Caco-2 (cell line): ENCODE results near the gene CERT1. TPM values are rescaled to one million over a fixed set of nuclear protein-coding genes. Genes with fewer than 3 reads are reported as not detected.

Experiments
- BruUV-seq: library from RNA; stranded (reverse); fragments of 400-500 nt; replicated peaks from 2 replicates; lab custom pipeline; 2021; lab: Mats Ljungman, UMichigan
- CTCF ChIA-PET: fragments of 300-600 bp; sonication (Branson Sonifier 250); formaldehyde crosslinking; loops from one replicate; lab custom pipeline; 2022; ENCODE audit warnings: antibody characterized with exemption; lab: Charles Lee
- POLR2A ChIA-PET: fragments of 300-600 bp; sonication (Branson Sonifier 250); formaldehyde crosslinking; loops from one replicate; lab custom pipeline; 2022; ENCODE audit warnings: antibody characterized with exemption; lab: Charles Lee
- DNase-seq, 2 experiments: peaks; one replicate each; pipeline versions ENCODE4 v3.0.0 to v3.0.0-alpha.2; 2020 to 2022
- H3K27me3 ChIP-seq: replicated peaks from 2 replicates; pipeline ENCODE4 v1.6.0; 2011; ENCODE audit warnings: low read length; ENCODE audit not compliant: control insufficient read depth, insufficient read depth
- H3K36me3 ChIP-seq: 2 replicates; pipeline ENCODE4 v1.5.1; 2011; ENCODE audit warnings: low read length; ENCODE audit not compliant: control insufficient read depth, insufficient read depth
- H3K4me1 ChIP-seq: fragments of 250-450 bp; sonication (Bioruptor Pico); 2 replicates; pipeline ENCODE4 v1.5.1; 2020; ENCODE audit warnings: mild to moderate bottlenecking
- H3K4me3 ChIP-seq: 2 replicates; pipeline ENCODE4 v1.5.1; 2011; ENCODE audit warnings: low read depth, mild to moderate bottlenecking, control low read depth, low read length
- H3K9me3 ChIP-seq: fragments of 250-450 bp; sonication (Bioruptor Pico); 2 replicates; pipeline ENCODE4 v1.5.1; 2020; ENCODE audit warnings: mild to moderate bottlenecking, moderate library complexity
- H3K27ac Mint-ChIP-seq: one replicate; pipeline ENCODE4 v1.8.0; 2022; ENCODE audit warnings: mixed read lengths; ENCODE audit not compliant: unreplicated experiment
- H3K27me3 Mint-ChIP-seq: one replicate; pipeline ENCODE4 v1.8.0; 2022; ENCODE audit warnings: mixed read lengths; ENCODE audit not compliant: insufficient read depth, unreplicated experiment
- H3K36me3 Mint-ChIP-seq: one replicate; pipeline ENCODE4 v1.8.0; 2022; ENCODE audit warnings: mild to moderate bottlenecking, mixed read lengths; ENCODE audit not compliant: insufficient read depth, unreplicated experiment
- H3K4me1 Mint-ChIP-seq: one replicate; pipeline ENCODE4 v1.8.0; 2022; ENCODE audit warnings: low read depth, mixed read lengths; ENCODE audit not compliant: unreplicated experiment
- H3K4me3 Mint-ChIP-seq: one replicate; pipeline ENCODE4 v1.8.0; 2022; ENCODE audit warnings: mild to moderate bottlenecking, moderate library complexity, mixed read lengths; ENCODE audit not compliant: unreplicated experiment
- H3K9me3 Mint-ChIP-seq: one replicate; pipeline ENCODE4 v1.8.0; 2022; ENCODE audit warnings: mixed read lengths; ENCODE audit not compliant: unreplicated experiment
- intact Hi-C: fragments of 100-400 bp; cut with micrococcal nuclease; formaldehyde crosslinking; loops from one replicate; pipeline ENCODE4 v1.10.0; 2022; ENCODE audit not compliant: unreplicated experiment
- total RNA-seq: library from RNA; stranded (reverse); gene quantifications from 2 replicates; pipeline ENCODE4 v1.2.3, GENCODE V29; 2022
- TF ChIP-seq, protein P1 (sequence below), 2 experiments: fragments of 200-600 bp in 1 of 2; IDR thresholded peaks; 1 replicate in 1 of 2; 2 replicates in 1 of 2; pipeline versions ENCODE4 v1.5.1 to v1.8.0; 2011 to 2022; ENCODE audit warnings: antibody characterized with exemption in 1 of 2, control low read depth in 1 of 2, inconsistent platforms in 1 of 2, low read depth in 1 of 2, low read length in 1 of 2, mild to moderate bottlenecking in 1 of 2, moderate library complexity in 1 of 2; ENCODE audit not compliant: insufficient read depth in 1 of 2, severe bottlenecking in 1 of 2, unreplicated experiment in 1 of 2

Gene CERT1
- total RNA-seq, 1 experiment from 2014 or later, result 44.3 TPM

DNA sequence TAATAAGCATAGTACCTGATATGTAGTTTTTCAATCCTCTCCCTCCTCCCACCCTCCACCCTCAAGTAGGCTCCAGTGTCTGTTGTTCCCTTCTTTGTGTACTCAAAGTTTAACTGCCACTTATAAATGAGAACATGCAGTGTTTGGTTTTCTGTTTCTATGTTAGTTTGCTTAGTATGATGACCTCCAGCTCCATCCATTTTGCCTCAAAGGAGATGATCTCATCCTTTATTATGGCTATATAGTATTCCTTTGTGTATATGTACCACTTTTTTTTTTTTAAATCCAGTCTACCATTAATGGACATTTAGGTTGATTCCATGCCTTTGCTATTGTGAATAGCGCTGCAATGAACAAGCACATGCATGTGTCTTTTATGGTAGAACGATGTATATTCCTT, 20.8 kb upstream of the CERT1 start:
- Histone ChIP-seq H3K4me1 (no peaks in the 10 kb centered on the region), H3K27me3 (no peaks in the 10 kb centered on the region), H3K9me3 (peaks cover 5% of the 10 kb centered on the region; the same call in 1 of the 2 replicates), H3K36me3 (no peaks in the 10 kb centered on the region), H3K4me3 (no peak overlapping the region)
- intact Hi-C loops, result no loop called here
- Mint-ChIP-seq H3K4me1 (no peaks in the 10 kb centered on the region), H3K4me3 (no peak overlapping the region), H3K27me3 (no peaks in the 10 kb centered on the region), H3K36me3 (no peaks in the 10 kb centered on the region), H3K27ac (no peak overlapping the region), H3K9me3 (peaks cover 8% of the 10 kb centered on the region)
- TF ChIP-seq, protein P1, sequence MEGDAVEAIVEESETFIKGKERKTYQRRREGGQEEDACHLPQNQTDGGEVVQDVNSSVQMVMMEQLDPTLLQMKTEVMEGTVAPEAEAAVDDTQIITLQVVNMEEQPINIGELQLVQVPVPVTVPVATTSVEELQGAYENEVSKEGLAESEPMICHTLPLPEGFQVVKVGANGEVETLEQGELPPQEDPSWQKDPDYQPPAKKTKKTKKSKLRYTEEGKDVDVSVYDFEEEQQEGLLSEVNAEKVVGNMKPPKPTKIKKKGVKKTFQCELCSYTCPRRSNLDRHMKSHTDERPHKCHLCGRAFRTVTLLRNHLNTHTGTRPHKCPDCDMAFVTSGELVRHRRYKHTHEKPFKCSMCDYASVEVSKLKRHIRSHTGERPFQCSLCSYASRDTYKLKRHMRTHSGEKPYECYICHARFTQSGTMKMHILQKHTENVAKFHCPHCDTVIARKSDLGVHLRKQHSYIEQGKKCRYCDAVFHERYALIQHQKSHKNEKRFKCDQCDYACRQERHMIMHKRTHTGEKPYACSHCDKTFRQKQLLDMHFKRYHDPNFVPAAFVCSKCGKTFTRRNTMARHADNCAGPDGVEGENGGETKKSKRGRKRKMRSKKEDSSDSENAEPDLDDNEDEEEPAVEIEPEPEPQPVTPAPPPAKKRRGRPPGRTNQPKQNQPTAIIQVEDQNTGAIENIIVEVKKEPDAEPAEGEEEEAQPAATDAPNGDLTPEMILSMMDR (IDR thresholded peaks at IDR 0.05; ENCODE audit: insufficient read depth in 1 of 2, low read depth in 1 of 2, low read length in 1 of 2, severe bottlenecking in 1 of 2, unreplicated experiment in 1 of 2), result no peak
- CTCF ChIA-PET, result no interaction called here
- no TSS peak for BruUV-seq
- POLR2A ChIA-PET, result interaction anchor here (0.6 kb wide), 1 partner anchor 22 kb away, joined by 4 read pairs; no protein-coding TSS in a partner anchor
- no peak for DNase-seq

- intact Hi-C loops, result no loop called here
- Mint-ChIP-seq H3K4me1 (peaks cover 13% of the 10 kb centered on the region), H3K4me3 (no peak overlapping the region), H3K27ac (no peak overlapping the region), H3K9me3 (peaks cover 8% of the 10 kb centered on the region), H3K27me3 (no peaks in the 10 kb centered on the region), H3K36me3 (no peaks in the 10 kb centered on the region)
- Histone ChIP-seq H3K36me3 (no peaks in the 10 kb centered on the region), H3K9me3 (peaks cover 5% of the 10 kb centered on the region; the same call in 1 of the 2 replicates), H3K27me3 (no peaks in the 10 kb centered on the region), H3K4me1 (peaks cover 9% of the 10 kb centered on the region; the same call in 1 of the 2 replicates), H3K4me3 (no peak overlapping the region)
- ChIA-PET CTCF (no interaction called here), POLR2A (no interaction called here)
- TF ChIP-seq, protein P1 (IDR thresholded peaks at IDR 0.05; ENCODE audit: insufficient read depth in 1 of 2, low read depth in 1 of 2, low read length in 1 of 2, severe bottlenecking in 1 of 2, unreplicated experiment in 1 of 2), result no peak
- no peak for DNase-seq
- BruUV-seq, result no TSS peak
These were observed 17.8 kb upstream of the CERT1 start for GRCh38 chr5:75529185-75529584.

DNA sequence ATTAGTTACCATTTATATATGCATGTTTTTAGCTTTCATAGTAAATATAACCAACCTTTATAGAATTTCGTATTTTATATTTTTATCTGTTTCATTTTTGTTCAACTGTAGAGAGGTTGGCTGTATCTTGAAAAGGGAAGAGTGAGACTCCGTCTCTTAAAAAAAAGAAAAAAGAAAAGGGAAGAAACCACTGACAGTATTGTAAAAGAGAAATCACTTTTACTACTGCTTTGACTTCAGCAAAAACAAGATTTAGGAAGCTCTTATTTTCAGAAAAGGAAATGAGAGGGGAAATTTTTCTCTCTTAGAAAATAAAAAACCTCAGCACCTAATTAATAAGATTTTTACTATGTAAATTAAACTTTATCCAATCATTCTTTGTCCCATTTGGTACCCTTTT, 14.6 kb upstream of the CERT1 start:
- DNase-seq, result no peak
- Mint-ChIP-seq H3K9me3 (peaks cover 5% of the 10 kb centered on the region), H3K27ac (no peak overlapping the region), H3K36me3 (peaks cover 8% of the 10 kb centered on the region), H3K27me3 (no peaks in the 10 kb centered on the region), H3K4me3 (no peak overlapping the region), H3K4me1 (peaks cover 22% of the 10 kb centered on the region)
- peaks cover under 1% of the 10 kb centered on the region for H3K9me3 ChIP-seq
- BruUV-seq, result no TSS peak
- POLR2A ChIA-PET, result no interaction called here
- no peak overlapping the region for H3K4me3 ChIP-seq
- no peaks in the 10 kb centered on the region for H3K36me3 ChIP-seq
- TF ChIP-seq, protein P1 (IDR thresholded peaks at IDR 0.05; ENCODE audit: insufficient read depth in 1 of 2, low read depth in 1 of 2, low read length in 1 of 2, severe bottlenecking in 1 of 2, unreplicated experiment in 1 of 2), result no peak
- CTCF ChIA-PET, result no interaction called here
- H3K27me3 ChIP-seq, result no peaks in the 10 kb centered on the region
- peaks cover 20% of the 10 kb centered on the region for H3K4me1 ChIP-seq
- intact Hi-C loops, result no loop called here
